Measurements from ENCODE around the gene TIGD1. TPM values are rescaled to one million over a fixed set of nuclear protein-coding genes. Genes with fewer than 3 reads are reported as not detected.
A peak's percentile ranks its signal among the peaks of the same experiment; 100 is the strongest.

The TIGD1 gene
- total RNA-seq, 1 experiment from 2014 or later, result 6.0 TPM

DNA sequence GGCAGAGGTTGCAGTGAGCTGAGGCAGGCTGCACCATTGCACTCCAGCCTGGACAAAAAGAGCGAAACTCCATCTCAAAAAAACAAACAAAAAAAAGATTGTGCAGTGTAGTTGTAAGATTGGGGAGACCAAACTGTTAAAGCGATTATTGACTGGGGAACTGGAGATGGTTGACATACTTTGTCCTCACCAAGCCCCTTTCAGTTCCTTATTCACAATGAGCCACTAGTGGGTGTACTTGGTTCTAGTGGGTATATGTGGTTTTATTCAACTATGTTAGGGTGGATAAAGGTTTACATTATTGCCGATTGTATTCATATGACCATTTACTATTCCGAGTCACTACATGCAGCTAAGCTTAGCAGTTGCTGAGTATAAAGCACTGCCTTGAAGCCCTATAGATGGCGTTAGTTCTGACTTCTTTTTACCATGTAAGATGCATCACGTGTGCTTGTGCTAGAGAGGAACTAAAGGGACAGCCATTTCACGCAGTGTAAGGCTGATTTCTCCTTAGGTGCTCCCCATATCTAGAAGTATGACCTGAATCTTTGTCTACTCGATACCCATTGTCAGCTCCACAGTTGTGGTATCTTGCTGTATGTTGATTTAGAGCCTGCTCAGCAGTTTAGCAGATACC is 12.3 kb upstream of the TIGD1 start:
- POLR2A ChIA-PET, result interaction anchor here (1.2 kb wide), 1 partner anchor 12 kb away, joined by 4 read pairs; the partner anchor contains the start of genes EIF4E2 and TIGD1

More for the DNA sequence above, 12.3 kb upstream of the TIGD1 start:
- no peak overlapping the region for H3K4me2 ChIP-seq (ENCODE audit: low read length)
- H3K4me3 ChIP-seq (replicated peaks in 1 of 2; ENCODE audit: low read depth in 1 of 2, low read length in 2 of 2), result no peak overlapping the region
- ChIA-PET CTCF (no interaction called here), RAD21 (ENCODE audit: low non-redundant PET in 1 of 2, low total read pairs in 2 of 2, uncharacterized antibody in 2 of 2, unreplicated experiment in 2 of 2) (no interaction called here)
- ATAC-seq (peak; percentile 63; the same call in 1 of the 2 replicates), DNase-seq (ENCODE audit: low read depth, low spot score) (no peak)
- H3K36me3 ChIP-seq (ENCODE audit: control insufficient read depth in 1 of 2, insufficient read depth in 2 of 2, low read length in 2 of 2), result peaks cover 26 to 39% of the 10 kb centered on the region in 2 experiments; a peak in 2 of 4 replicates
- H3K9ac ChIP-seq (ENCODE audit: low read length), result no peak overlapping the region
- TF ChIP-seq FOSL1 (IDR thresholded peaks at IDR 0.05; ENCODE audit: low read depth) (no peak), EZH2 (IDR thresholded peaks at IDR 0.05) (no peak), CBX3 (IDR thresholded peaks at IDR 0.05; ENCODE audit: low read depth) (no peak), TCF7L2 (IDR thresholded peaks at IDR 0.05; ENCODE audit: borderline replicate concordance, extremely low read depth, insufficient read depth, insufficient read length) (no peak), JUND (IDR thresholded peaks at IDR 0.05) (no peak), POLR2AphosphoS5 (IDR thresholded peaks at IDR 0.05; ENCODE audit: low read depth, low read length) (no peak)
- TF ChIP-seq, protein P1, sequence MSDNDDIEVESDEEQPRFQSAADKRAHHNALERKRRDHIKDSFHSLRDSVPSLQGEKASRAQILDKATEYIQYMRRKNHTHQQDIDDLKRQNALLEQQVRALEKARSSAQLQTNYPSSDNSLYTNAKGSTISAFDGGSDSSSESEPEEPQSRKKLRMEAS (IDR thresholded peaks at IDR 0.05), result no peak
- TF ChIP-seq, protein P2, sequence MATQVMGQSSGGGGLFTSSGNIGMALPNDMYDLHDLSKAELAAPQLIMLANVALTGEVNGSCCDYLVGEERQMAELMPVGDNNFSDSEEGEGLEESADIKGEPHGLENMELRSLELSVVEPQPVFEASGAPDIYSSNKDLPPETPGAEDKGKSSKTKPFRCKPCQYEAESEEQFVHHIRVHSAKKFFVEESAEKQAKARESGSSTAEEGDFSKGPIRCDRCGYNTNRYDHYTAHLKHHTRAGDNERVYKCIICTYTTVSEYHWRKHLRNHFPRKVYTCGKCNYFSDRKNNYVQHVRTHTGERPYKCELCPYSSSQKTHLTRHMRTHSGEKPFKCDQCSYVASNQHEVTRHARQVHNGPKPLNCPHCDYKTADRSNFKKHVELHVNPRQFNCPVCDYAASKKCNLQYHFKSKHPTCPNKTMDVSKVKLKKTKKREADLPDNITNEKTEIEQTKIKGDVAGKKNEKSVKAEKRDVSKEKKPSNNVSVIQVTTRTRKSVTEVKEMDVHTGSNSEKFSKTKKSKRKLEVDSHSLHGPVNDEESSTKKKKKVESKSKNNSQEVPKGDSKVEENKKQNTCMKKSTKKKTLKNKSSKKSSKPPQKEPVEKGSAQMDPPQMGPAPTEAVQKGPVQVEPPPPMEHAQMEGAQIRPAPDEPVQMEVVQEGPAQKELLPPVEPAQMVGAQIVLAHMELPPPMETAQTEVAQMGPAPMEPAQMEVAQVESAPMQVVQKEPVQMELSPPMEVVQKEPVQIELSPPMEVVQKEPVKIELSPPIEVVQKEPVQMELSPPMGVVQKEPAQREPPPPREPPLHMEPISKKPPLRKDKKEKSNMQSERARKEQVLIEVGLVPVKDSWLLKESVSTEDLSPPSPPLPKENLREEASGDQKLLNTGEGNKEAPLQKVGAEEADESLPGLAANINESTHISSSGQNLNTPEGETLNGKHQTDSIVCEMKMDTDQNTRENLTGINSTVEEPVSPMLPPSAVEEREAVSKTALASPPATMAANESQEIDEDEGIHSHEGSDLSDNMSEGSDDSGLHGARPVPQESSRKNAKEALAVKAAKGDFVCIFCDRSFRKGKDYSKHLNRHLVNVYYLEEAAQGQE (IDR thresholded peaks at IDR 0.05; ENCODE audit: low read depth), result no peak
- TF ChIP-seq, protein P3, sequence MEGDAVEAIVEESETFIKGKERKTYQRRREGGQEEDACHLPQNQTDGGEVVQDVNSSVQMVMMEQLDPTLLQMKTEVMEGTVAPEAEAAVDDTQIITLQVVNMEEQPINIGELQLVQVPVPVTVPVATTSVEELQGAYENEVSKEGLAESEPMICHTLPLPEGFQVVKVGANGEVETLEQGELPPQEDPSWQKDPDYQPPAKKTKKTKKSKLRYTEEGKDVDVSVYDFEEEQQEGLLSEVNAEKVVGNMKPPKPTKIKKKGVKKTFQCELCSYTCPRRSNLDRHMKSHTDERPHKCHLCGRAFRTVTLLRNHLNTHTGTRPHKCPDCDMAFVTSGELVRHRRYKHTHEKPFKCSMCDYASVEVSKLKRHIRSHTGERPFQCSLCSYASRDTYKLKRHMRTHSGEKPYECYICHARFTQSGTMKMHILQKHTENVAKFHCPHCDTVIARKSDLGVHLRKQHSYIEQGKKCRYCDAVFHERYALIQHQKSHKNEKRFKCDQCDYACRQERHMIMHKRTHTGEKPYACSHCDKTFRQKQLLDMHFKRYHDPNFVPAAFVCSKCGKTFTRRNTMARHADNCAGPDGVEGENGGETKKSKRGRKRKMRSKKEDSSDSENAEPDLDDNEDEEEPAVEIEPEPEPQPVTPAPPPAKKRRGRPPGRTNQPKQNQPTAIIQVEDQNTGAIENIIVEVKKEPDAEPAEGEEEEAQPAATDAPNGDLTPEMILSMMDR (IDR thresholded peaks at IDR 0.05 in 2 of 3, conservative IDR thresholded peaks at IDR 0.05 in 1 of 3; ENCODE audit: borderline replicate concordance in 1 of 3, insufficient read depth in 1 of 3, low read depth in 2 of 3, low read length in 2 of 3), result no peak
- H4K20me1 ChIP-seq (ENCODE audit: insufficient read depth), result no peaks in the 10 kb centered on the region
- H3K79me2 ChIP-seq (ENCODE audit: insufficient read depth, low read length), result peaks cover 8% of the 10 kb centered on the region; the same call in 1 of the 2 replicates
- H3K27ac ChIP-seq (ENCODE audit: low read depth, low read length), result no peak overlapping the region
- no peak overlapping the region for H2AFZ ChIP-seq (ENCODE audit: low read depth, low read length, poor library complexity, severe bottlenecking)
- intact Hi-C loops (cut with micrococcal nuclease), result no loop called here
- no TSS peak for BruUV-seq (replicated peaks)
- no peaks in the 10 kb centered on the region for H3K9me3 ChIP-seq (ENCODE audit: control insufficient read depth in 1 of 2, insufficient read depth in 1 of 2, low read depth in 1 of 2, low read length in 2 of 2)
- no peaks in the 10 kb centered on the region for H3K27me3 ChIP-seq (ENCODE audit: insufficient read depth, low read length)
- peaks cover 3 to 10% of the 10 kb centered on the region in 2 experiments for H3K4me1 ChIP-seq (ENCODE audit: control insufficient read depth in 1 of 2, insufficient read depth in 2 of 2, low read length in 2 of 2)
- no peaks in the 10 kb centered on the region for H3K9me2 ChIP-seq (ENCODE audit: insufficient read depth)
